22Rv1 (cell line): ENCODE results near the gene ABCG5.

ENCODE experiments used
- CTCF ChIP-seq: fragments of 450-650 bp; IDR thresholded peaks from 2 replicates; pipeline ENCODE4 v1.5.1; 2017; ENCODE audit warnings: mild to moderate bottlenecking
- ZFX ChIP-seq: fragments of 450-650 bp; IDR thresholded peaks from 2 replicates; pipeline ENCODE4 v1.6.1; 2017; ENCODE audit warnings: antibody characterized with exemption, borderline replicate concordance

- TF ChIP-seq CTCF (no peak), ZFX (no peak)
Measured at GRCh38 chr2:43790147-43790546, 48.5 kb downstream of the ABCG5 start.
